ENCODE results near the gene WFDC10B.
"Not testable (repeated sequence)": the region's sequence is repeated elsewhere in the genome, so short reads cannot be mapped to it uniquely, and the experiment has no call there.

DNA sequence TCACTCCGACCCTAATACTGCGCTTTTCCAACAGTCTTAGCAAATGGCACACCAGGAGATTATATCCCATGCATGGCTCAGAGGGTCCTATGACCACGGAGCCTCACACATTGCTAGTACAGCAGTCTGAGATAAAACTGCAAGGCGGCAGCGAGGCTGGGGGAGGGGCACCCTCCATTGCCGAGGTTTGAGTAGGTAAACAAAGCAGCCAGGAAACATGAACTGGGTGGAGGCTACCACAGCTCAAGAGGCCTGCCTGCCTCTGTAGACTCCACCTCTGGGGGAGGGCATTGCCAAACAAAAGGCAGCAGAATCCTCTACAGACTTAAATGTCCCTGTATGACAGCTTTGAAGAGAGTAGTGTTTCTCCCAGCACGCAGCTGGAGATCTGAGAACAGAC lies 53.1 kb downstream of the WFDC10B start:
- TF ChIP-seq, protein P1, sequence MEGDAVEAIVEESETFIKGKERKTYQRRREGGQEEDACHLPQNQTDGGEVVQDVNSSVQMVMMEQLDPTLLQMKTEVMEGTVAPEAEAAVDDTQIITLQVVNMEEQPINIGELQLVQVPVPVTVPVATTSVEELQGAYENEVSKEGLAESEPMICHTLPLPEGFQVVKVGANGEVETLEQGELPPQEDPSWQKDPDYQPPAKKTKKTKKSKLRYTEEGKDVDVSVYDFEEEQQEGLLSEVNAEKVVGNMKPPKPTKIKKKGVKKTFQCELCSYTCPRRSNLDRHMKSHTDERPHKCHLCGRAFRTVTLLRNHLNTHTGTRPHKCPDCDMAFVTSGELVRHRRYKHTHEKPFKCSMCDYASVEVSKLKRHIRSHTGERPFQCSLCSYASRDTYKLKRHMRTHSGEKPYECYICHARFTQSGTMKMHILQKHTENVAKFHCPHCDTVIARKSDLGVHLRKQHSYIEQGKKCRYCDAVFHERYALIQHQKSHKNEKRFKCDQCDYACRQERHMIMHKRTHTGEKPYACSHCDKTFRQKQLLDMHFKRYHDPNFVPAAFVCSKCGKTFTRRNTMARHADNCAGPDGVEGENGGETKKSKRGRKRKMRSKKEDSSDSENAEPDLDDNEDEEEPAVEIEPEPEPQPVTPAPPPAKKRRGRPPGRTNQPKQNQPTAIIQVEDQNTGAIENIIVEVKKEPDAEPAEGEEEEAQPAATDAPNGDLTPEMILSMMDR (IDR thresholded peaks at IDR 0.05): not testable (repeated sequence)
- TF ChIP-seq POLR2A (IDR thresholded peaks at IDR 0.05): not testable (repeated sequence)

All from heart left ventricle (tissue), 13 donors.